Heart right ventricle (tissue), 16 donors: Measurements from ENCODE around the gene KCNMB2. TPM values are rescaled to one million over a fixed set of nuclear protein-coding genes. Genes with fewer than 3 reads are reported as not detected.

ENCODE experiments used
- ATAC-seq, 8 donors: fragments of 200-7000 bp; cut with Tn5 transposase; one replicate each; pipeline ENCODE4 v1.9.1; 2020; ENCODE audit warnings: mild to moderate bottlenecking in 8 of 8, moderate library complexity in 8 of 8, moderate number of reproducible peaks in 1 of 8
- DNase-seq, 2 donors: peaks; one replicate each; pipeline ENCODE4 v3.0.0-alpha.2; 2020
- H3K27ac ChIP-seq, 10 donors: fragments of 200-600 bp; sonication (generic) in 2 of 10; one replicate each; pipeline versions ENCODE4 v1.5.0 to v1.8.0; 2020 to 2022; ENCODE audit warnings: mild to moderate bottlenecking in 3 of 10
- H3K27me3 ChIP-seq, 7 donors: fragments of 200-600 bp; one replicate each; pipeline ENCODE4 v1.8.0; 2021 to 2022; ENCODE audit warnings: mild to moderate bottlenecking in 2 of 7
- H3K36me3 ChIP-seq, 9 donors: fragments of 200-600 bp; sonication (generic) in 1 of 9; one replicate each; pipeline versions ENCODE4 v1.5.0 to v1.8.0; 2020 to 2022; ENCODE audit warnings: mild to moderate bottlenecking in 2 of 9
- H3K4me1 ChIP-seq, 9 donors: fragments of 200-600 bp; sonication (generic) in 1 of 9; one replicate each; pipeline versions ENCODE4 v1.5.0 to v1.8.0; 2020 to 2022; ENCODE audit warnings: mild to moderate bottlenecking in 4 of 9
- H3K4me3 ChIP-seq, 10 donors: fragments of 200-600 bp; sonication (generic) in 2 of 10; one replicate each; pipeline versions ENCODE4 v1.5.0 to v1.8.0; 2020 to 2022; ENCODE audit warnings: mild to moderate bottlenecking in 7 of 10, moderate library complexity in 2 of 10
- H3K9me3 ChIP-seq, 11 donors: fragments of 200-600 bp in 10 of 11; sonication (generic) in 2 of 11; one replicate each; pipeline versions ENCODE4 v1.5.0 to v1.8.0; 2013 to 2022; ENCODE audit warnings: mild to moderate bottlenecking in 2 of 11, control low read depth in 1 of 11, moderate library complexity in 1 of 11
- WGBS, 2 donors: extraction: QIAGEN DNeasy Blood & Tissue Kit; methylation state at CpG; one replicate each; pipeline ENCODE4 v1.1.7; 2013; ENCODE audit warnings: inconsistent platforms in 1 of 2; 5-methylcytosine and 5-hydroxymethylcytosine counted together
- intact Hi-C, 10 donors: fragments of 100-400 bp; cut with DNase I; formaldehyde crosslinking; loops; one replicate each; pipeline versions ENCODE4 v1.11.1 to v1.14.2; 2022
- polyA plus RNA-seq, 2 donors: library from polyadenylated mRNA; stranded (reverse); fragments of 200-250 nt; gene quantifications; one replicate each; pipeline ENCODE4 v1.2.3, GENCODE V29; 2013
- total RNA-seq, 10 donors: library from RNA; stranded (reverse); fragmentation: NEBNext Ultra II Directional in 3 of 10; extraction: Animal tissue kit (Norgen Biotek cat#: 25700) in 3 of 10; gene quantifications; one replicate each; pipeline versions ENCODE4 v1.2.1 to v1.2.4, GENCODE V29; 2021 to 2023
- TF ChIP-seq, protein P1 (sequence below), 9 donors: fragments of 200-600 bp; sonication (generic) in 2 of 9; IDR thresholded peaks; one replicate each; pipeline versions ENCODE4 v1.5.0 to v1.8.0; 2021 to 2022; ENCODE audit warnings: antibody characterized with exemption in 9 of 9, mild to moderate bottlenecking in 5 of 9, moderate library complexity in 1 of 9
- donor health status: Arrhythmogenic right ventricular cardiomyopathy.
- donor health status: ischemic (EF 13 %, LVEDD 7.1; RV severe dilation, severe dysfunction).
- donor health status: healthy with polysubstance abuse.
- donor health status: DM: no; HTN: yes; CAD: no.
- donor health status: DM: no; HTN: no; CAD: no.
- donor health status: ischemic (EF 25% LVEDD 6.9; RV normal size, moderate dysfunction).
- donor health status: ischemic (EF 25% LVEDD 5.7; RV mildly dilated, moderate dysfunction).
- donor health status: healthy.
- donor health status: DM: yes; HTN: yes; CAD: no.
- donor health status: Ischemic cardiomyopathy.
- donor health status: ischemic (EF 35%, LVEDD 5.7; RV mildly dilated, moderate dysfunction).
- donor health status: nonischemic (EF 11% LVEDD 7.7; RV severe dilation, severe dysfunction).
- donor health status: DM: yes; HTN: yes; CAD: no.
- donor health status: PGD.
- donor health status: ischemic (EF 29% LVEDD 5.4; RV normal size, mild dysfunction).
- donor health status: nonischemic (EF 23%, LVEDD 6.1; RV moderate dilation, normal function).

Gene KCNMB2
- total and polyA plus RNA-seq, 12 donors, result 0.55 to 9.2 (median 3.6) TPM

DNA sequence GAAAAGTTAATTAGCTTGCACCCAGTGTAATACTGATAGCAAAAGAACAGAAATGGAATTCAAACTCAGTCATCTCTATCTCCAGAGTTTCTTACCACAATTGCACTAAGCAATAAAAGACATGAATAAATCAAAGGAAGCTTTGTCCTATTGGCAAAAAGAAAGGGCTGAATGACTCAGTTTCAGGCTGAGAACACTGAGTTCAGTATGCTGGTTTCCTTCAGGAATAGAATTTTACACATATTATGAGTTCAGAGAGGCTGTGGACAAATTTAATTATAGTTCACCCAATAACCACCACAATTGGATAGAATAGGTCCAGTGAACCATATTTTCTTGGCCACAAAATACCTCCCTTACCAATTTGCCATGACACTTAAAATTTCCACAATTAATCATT lies 249.7 kb downstream of the KCNMB2 start:
- TF ChIP-seq, protein P1, sequence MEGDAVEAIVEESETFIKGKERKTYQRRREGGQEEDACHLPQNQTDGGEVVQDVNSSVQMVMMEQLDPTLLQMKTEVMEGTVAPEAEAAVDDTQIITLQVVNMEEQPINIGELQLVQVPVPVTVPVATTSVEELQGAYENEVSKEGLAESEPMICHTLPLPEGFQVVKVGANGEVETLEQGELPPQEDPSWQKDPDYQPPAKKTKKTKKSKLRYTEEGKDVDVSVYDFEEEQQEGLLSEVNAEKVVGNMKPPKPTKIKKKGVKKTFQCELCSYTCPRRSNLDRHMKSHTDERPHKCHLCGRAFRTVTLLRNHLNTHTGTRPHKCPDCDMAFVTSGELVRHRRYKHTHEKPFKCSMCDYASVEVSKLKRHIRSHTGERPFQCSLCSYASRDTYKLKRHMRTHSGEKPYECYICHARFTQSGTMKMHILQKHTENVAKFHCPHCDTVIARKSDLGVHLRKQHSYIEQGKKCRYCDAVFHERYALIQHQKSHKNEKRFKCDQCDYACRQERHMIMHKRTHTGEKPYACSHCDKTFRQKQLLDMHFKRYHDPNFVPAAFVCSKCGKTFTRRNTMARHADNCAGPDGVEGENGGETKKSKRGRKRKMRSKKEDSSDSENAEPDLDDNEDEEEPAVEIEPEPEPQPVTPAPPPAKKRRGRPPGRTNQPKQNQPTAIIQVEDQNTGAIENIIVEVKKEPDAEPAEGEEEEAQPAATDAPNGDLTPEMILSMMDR (IDR thresholded peaks at IDR 0.05), result no peak
- no peak overlapping the region for H3K27ac ChIP-seq
- no peaks in the 10 kb centered on the region for H3K27me3 ChIP-seq
- no peaks in the 10 kb centered on the region for H3K36me3 ChIP-seq
- H3K9me3 ChIP-seq, result peaks cover 0 to 16% (median 2%) of the 10 kb centered on the region in 11 donors
- no peak for ATAC-seq
- intact Hi-C loops, result no loop called here
- no peaks in the 10 kb centered on the region for H3K4me1 ChIP-seq
- no peak for DNase-seq
- H3K4me3 ChIP-seq, result no peak overlapping the region

DNA sequence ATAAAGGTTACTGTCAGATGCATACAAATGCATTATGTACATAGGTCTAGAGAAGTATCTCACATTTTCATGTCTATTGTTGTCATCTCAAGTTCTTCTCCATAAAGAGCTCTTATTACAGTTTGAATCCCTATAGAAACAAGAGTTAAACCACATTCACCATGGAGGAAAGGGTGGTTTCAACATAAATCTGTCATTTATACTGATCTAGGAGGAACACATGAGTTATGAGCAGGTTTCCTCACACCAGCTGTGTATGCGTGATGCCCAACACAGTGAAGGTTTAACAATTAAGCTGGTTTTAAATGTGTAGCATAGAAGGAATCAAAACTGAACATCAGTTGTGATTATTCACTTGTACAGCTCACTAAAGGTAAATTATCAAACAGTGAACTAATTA lies 251.7 kb downstream of the KCNMB2 start:
- DNase-seq, result no peak
- 47 to 53% methylated on average over 1 of the region's 1 CpG for WGBS, 2 donors
- intact Hi-C loops, result no loop called here

DNA sequence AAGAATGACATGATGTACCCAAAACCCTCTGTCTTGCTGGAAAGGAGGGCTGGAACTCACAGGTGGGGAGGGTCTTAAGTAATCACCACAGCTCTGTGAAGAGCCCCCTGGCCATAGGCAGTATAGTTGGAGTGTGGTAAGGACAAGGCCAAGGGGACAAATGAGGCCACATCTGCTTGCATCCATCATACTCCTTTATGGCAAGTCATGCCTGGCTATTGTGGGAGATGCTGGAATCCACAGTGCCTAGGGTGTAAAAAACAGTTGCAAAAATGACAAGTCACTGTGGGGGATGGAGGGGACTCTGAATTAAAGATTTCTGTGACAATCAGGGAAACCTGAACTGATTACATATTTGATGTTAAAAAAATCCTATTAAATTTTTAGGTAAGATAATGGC lies 258.5 kb downstream of the KCNMB2 start:
- no peaks in the 10 kb centered on the region for H3K27me3 ChIP-seq
- TF ChIP-seq, protein P1 (IDR thresholded peaks at IDR 0.05), result no peak
- no peaks in the 10 kb centered on the region for H3K36me3 ChIP-seq
- DNase-seq (no peak), ATAC-seq (no peak)
- peaks cover 0 to 31% (median 5%) of the 10 kb centered on the region in 11 donors for H3K9me3 ChIP-seq
- intact Hi-C loops, result no loop called here
- H3K27ac ChIP-seq, result no peak overlapping the region
- H3K4me1 ChIP-seq, result no peaks in the 10 kb centered on the region
- no peak overlapping the region for H3K4me3 ChIP-seq

More for the DNA sequence above, 251.7 kb downstream of the KCNMB2 start:
- no peaks in the 10 kb centered on the region for H3K36me3 ChIP-seq
- no peaks in the 10 kb centered on the region for H3K27me3 ChIP-seq
- peaks cover 0 to 26% (median 5%) of the 10 kb centered on the region in 11 donors for H3K9me3 ChIP-seq
- H3K27ac ChIP-seq, result no peak overlapping the region
- no peaks in the 10 kb centered on the region for H3K4me1 ChIP-seq
- H3K4me3 ChIP-seq, result no peak overlapping the region
- no peak for ATAC-seq
- TF ChIP-seq, protein P1 (IDR thresholded peaks at IDR 0.05), result no peak

DNA sequence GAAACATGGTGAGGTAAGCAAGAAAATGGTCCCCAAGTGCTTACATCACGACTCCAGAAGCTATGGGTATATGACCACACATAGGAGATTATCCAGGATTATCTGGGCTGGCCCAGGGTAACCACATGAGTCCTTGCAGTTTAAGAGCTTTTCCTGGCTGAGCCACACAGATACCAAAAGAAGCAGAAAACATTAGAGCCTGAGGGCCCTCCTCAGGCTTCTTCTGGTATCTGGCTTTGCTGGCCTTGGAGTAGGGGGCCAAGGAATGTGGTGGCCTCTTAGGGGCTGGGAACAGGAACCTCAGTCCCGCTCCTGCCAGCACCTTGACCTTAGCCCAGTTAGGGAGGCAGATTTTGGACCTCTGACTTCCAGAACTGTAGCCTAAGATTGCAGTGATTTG lies 259.1 kb downstream of the KCNMB2 start:
- ATAC-seq (no peak), DNase-seq (no peak)
- 69 to 79% methylated on average over 2 of the region's 2 CpGs for WGBS, 2 donors
- H3K4me1 ChIP-seq, result no peaks in the 10 kb centered on the region
- H3K27me3 ChIP-seq, result no peaks in the 10 kb centered on the region
- H3K4me3 ChIP-seq, result no peak overlapping the region
- H3K36me3 ChIP-seq, result no peaks in the 10 kb centered on the region
- H3K9me3 ChIP-seq, result peaks cover 0 to 28% (median 5%) of the 10 kb centered on the region in 11 donors
- H3K27ac ChIP-seq, result no peak overlapping the region
- TF ChIP-seq, protein P1 (IDR thresholded peaks at IDR 0.05), result no peak
- intact Hi-C loops, result no loop called here
